Spinal cord (tissue), 10 donors: ENCODE data around the gene RFX5. TPM values are rescaled to one million over a fixed set of nuclear protein-coding genes. Genes with fewer than 3 reads are reported as not detected.

Experiments used
- DNase-seq, 6 donors: peaks; one replicate each; pipeline versions ENCODE4 v3.0.0 to v3.0.0-alpha.2; 2013 to 2015; ENCODE audit warnings: low spot score in 6 of 6, low read depth in 4 of 6
- H3K27ac ChIP-seq: one replicate; pipeline ENCODE4 v1.5.1; 2013; ENCODE audit warnings: low read depth, low read length, control low read depth
- H3K27me3 ChIP-seq: one replicate; pipeline ENCODE4 v1.6.1; 2013; ENCODE audit warnings: low read length; ENCODE audit not compliant: control insufficient read depth, insufficient read depth
- H3K36me3 ChIP-seq: one replicate; pipeline ENCODE4 v1.6.1; 2013; ENCODE audit warnings: low read length; ENCODE audit not compliant: control insufficient read depth, insufficient read depth
- H3K4me1 ChIP-seq: one replicate; pipeline ENCODE4 v1.6.1; 2013; ENCODE audit warnings: low read length; ENCODE audit not compliant: control insufficient read depth, insufficient read depth
- H3K4me3 ChIP-seq: one replicate; pipeline ENCODE4 v1.5.1; 2013; ENCODE audit warnings: low read depth, low read length, control low read depth
- H3K9me3 ChIP-seq: one replicate; pipeline ENCODE4 v1.6.1; 2013; ENCODE audit warnings: low read length; ENCODE audit not compliant: control insufficient read depth, insufficient read depth
- WGBS: methylation state at CpG from one replicate; pipeline ENCODE4 v1.1.5; 2013; ENCODE audit warnings: missing lambda C conversion rate; ENCODE audit not compliant: insufficient coverage; 5-methylcytosine and 5-hydroxymethylcytosine counted together
- polyA plus RNA-seq, 2 donors: library from polyadenylated mRNA; unstranded; fragments of 120-200 nt; gene quantifications; one replicate each; pipeline ENCODE4 v1.2.1, GENCODE V29; 2013; ENCODE audit not compliant: insufficient read length in 2 of 2
- total RNA-seq, 2 donors: library from RNA; depleted of rRNA in 1 of 2; stranded (reverse); fragments of 120-200 nt in 1 of 2; fragments of >200 nt in 1 of 2; gene quantifications; one replicate each; pipeline versions ENCODE4 v1.2.3 to v1.2.4, GENCODE V29; 2013 to 2014
- donor health status: healthy.

RFX5 gene
- total and polyA plus RNA-seq, 4 donors, result 36.9 to 53.1 (median 41.7) TPM

- 70% methylated on average over 4 of the region's 7 CpGs for WGBS
- no peaks in the 10 kb centered on the region for H3K27me3 ChIP-seq
- H3K27ac ChIP-seq, result peak overlapping the region; percentile 4
- peaks cover 51% of the 10 kb centered on the region for H3K36me3 ChIP-seq
- no peak for DNase-seq
- H3K9me3 ChIP-seq, result no peaks in the 10 kb centered on the region
- no peak overlapping the region for H3K4me3 ChIP-seq
- peaks cover 22% of the 10 kb centered on the region for H3K4me1 ChIP-seq
Observed at GRCh38 chr1:151311589-151312331, 35.3 kb downstream of the RFX5 start.

- Histone ChIP-seq H3K27ac (no peak overlapping the region), H3K36me3 (peaks cover 52% of the 10 kb centered on the region), H3K9me3 (no peaks in the 10 kb centered on the region), H3K27me3 (no peaks in the 10 kb centered on the region), H3K4me1 (peaks cover 22% of the 10 kb centered on the region), H3K4me3 (no peak overlapping the region)
- DNase-seq, result no peak
- 94% methylated on average over 2 of the region's 4 CpGs for WGBS
Observed at GRCh38 chr1:151311011-151311410, 36.0 kb downstream of the RFX5 start.

DNA sequence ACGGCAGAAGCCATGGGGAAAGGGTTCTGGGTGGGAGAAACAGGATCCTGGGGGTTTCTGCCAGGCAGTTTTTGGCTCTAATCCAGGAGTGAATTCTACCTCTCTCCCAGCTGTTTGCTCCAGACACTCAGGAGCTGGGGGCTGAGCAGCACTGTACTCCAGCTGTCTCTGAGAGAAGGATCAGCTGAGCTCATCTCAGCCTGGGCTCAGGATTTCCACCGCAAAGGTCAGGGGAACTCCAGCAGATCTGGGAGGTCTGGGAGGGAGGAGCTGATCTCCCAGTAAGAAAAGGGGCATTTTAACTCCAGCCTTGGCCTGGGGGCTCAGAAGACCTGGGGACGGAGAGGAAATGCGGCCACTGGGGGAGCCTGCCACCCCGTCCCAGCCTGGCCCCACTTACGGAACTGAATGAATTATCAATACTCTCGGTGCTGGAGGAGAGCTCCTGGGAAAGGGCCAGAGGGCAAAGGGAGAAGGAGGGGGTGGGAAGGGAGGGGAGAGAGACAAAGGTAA, 37.2 kb downstream of the RFX5 start:
- Histone ChIP-seq H3K4me1 (peaks cover 22% of the 10 kb centered on the region), H3K9me3 (no peaks in the 10 kb centered on the region), H3K27ac (peak overlapping the region; percentile 63), H3K27me3 (no peaks in the 10 kb centered on the region), H3K4me3 (no peak overlapping the region), H3K36me3 (peaks cover 57% of the 10 kb centered on the region)
- 59% methylated on average over 6 of the region's 7 CpGs for WGBS
- no peak for DNase-seq

- 13% methylated on average over 2 of the region's 2 CpGs for WGBS
- H3K4me1 ChIP-seq, result peaks cover 19% of the 10 kb centered on the region
- no peak overlapping the region for H3K4me3 ChIP-seq
- peak in 4 of 6 donors; percentile 30 to 83 (median 66) for DNase-seq
- H3K27ac ChIP-seq, result peak overlapping the region; percentile 83
- H3K9me3 ChIP-seq, result no peaks in the 10 kb centered on the region
- H3K36me3 ChIP-seq, result peaks cover 77% of the 10 kb centered on the region
- H3K27me3 ChIP-seq, result no peaks in the 10 kb centered on the region
Observed at GRCh38 chr1:151294742-151295462, 52.1 kb downstream of the RFX5 start.

GRCh38 chr1:151293093-151293492, 54.0 kb downstream of the RFX5 start:
- Histone ChIP-seq H3K27ac (no peak overlapping the region), H3K36me3 (peaks cover 80% of the 10 kb centered on the region), H3K4me1 (peaks cover 19% of the 10 kb centered on the region), H3K4me3 (no peak overlapping the region), H3K9me3 (no peaks in the 10 kb centered on the region), H3K27me3 (no peaks in the 10 kb centered on the region)
- DNase-seq, result no peak
- WGBS, result 90% methylated on average over 4 of the region's 6 CpGs

DNA sequence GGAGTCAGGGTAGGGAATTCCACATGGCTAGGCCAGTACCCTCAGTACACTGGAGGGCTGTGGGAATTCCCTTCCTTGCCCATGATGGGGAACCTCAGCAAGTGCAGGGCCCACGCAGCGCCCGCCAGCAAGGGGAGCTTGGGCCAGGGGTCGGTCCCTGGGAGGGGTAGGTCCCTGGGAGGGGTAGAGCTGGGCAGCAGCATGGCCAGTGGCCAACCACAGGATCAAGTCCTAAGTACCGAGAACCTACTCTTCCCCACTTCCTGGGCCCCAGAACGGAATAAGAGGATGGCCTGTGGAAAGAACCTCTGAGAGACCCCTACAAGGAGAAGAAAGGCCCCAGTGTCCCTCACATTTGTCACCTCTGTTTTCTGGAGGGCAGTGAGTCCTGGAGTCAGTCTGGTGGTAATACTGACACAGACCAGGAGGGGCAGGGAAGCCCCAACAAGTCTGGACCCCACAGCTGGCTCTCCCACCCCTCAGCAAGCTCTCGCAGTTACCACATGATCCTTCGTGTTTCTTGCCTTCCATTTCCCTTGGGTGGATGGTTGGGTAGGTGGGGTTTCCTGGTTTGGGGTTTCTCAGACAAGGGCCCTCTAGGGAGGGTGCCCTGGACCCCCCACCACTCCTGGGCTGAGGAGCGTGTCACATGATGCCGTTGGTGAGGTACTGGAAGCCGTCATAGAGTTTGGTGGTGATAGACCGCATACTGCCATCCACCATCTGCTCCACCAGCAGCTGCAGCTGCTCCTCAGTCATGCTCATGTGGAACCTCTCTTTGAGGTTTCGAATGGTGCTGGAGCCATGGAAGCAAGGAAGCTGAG, 54.6 kb downstream of the RFX5 start:
- WGBS, result 77% methylated on average over 4 of the region's 13 CpGs
- Histone ChIP-seq H3K27ac (no peak overlapping the region), H3K27me3 (no peaks in the 10 kb centered on the region), H3K4me3 (no peak overlapping the region), H3K9me3 (no peaks in the 10 kb centered on the region), H3K36me3 (peaks cover 80% of the 10 kb centered on the region), H3K4me1 (peaks cover 19% of the 10 kb centered on the region)
- DNase-seq, result peak in 1 of 6 donors; percentile 8

GRCh38 chr1:151290709-151291303, 56.2 kb downstream of the RFX5 start:
- Histone ChIP-seq H3K27ac (no peak overlapping the region), H3K27me3 (no peaks in the 10 kb centered on the region), H3K4me1 (peaks cover 19% of the 10 kb centered on the region), H3K36me3 (peaks cover 82% of the 10 kb centered on the region), H3K9me3 (no peaks in the 10 kb centered on the region), H3K4me3 (no peak overlapping the region)
- 84% methylated on average over 14 of the region's 19 CpGs for WGBS
- DNase-seq, result no peak
